ENCODE results near the gene ELF3. TPM values are rescaled to one million over a fixed set of nuclear protein-coding genes. Genes with fewer than 3 reads are reported as not detected.
"Not testable (repeated sequence)": the region's sequence is repeated elsewhere in the genome, so short reads cannot be mapped to it uniquely, and the experiment has no call there.

ELF3 gene
- total RNA-seq, 1 donor from 2014 or later = 74.1 TPM

DNA sequence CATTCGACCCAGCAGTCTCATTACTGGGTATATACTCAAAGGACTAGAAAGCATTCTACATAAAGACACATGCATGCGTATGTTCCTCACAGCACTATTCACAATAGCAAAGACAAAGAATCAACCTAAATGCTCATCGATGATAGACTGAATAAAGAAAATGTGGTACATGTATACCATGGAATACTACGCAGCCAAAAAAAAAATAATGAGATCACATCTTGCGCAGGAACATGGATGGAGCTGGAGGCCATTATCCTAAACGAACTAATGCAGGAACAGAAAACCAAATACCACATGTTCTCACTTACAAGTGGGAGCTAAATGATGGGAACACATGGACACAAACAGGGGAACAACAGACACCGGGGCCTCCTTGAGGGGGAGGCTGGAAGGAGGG lies 43.7 kb downstream of the ELF3 start:
- Histone ChIP-seq H3K36me3 (no peaks in the 10 kb centered on the region), H3K4me3 (no peak overlapping the region), H3K27me3 (ENCODE audit: low read depth) (no peaks in the 10 kb centered on the region), H3K9me3 (no peaks in the 10 kb centered on the region), H3K27ac (no peak overlapping the region), H3K4me1 (no peaks in the 10 kb centered on the region)
- DNase-seq (no peak), ATAC-seq (no peak)
- TF ChIP-seq, protein P1, sequence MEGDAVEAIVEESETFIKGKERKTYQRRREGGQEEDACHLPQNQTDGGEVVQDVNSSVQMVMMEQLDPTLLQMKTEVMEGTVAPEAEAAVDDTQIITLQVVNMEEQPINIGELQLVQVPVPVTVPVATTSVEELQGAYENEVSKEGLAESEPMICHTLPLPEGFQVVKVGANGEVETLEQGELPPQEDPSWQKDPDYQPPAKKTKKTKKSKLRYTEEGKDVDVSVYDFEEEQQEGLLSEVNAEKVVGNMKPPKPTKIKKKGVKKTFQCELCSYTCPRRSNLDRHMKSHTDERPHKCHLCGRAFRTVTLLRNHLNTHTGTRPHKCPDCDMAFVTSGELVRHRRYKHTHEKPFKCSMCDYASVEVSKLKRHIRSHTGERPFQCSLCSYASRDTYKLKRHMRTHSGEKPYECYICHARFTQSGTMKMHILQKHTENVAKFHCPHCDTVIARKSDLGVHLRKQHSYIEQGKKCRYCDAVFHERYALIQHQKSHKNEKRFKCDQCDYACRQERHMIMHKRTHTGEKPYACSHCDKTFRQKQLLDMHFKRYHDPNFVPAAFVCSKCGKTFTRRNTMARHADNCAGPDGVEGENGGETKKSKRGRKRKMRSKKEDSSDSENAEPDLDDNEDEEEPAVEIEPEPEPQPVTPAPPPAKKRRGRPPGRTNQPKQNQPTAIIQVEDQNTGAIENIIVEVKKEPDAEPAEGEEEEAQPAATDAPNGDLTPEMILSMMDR (IDR thresholded peaks at IDR 0.05) = no peak
- intact Hi-C loops (cut with DNase I) = no loop called here

DNA sequence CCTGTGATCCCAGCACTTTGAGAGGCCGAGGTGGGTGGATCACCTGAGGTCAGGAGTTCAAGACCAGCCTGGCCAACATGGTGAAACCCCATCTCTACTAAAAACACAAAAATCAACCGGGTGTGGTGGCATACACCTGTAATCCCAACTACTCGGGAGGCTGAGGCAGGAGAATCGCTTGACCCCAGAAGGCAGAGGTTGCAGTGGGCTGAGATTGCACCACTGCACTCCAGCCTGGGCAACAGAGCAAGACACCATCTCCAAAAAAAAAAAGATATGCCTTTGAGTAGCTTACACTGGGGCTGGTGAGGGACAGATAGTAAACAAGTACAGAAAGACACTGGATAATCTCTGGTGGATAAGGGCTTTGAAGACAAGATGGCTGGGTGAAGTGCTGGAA lies 44.3 kb downstream of the ELF3 start:
- intact Hi-C loops (cut with DNase I); DNase-seq: not testable (repeated sequence)

DNA sequence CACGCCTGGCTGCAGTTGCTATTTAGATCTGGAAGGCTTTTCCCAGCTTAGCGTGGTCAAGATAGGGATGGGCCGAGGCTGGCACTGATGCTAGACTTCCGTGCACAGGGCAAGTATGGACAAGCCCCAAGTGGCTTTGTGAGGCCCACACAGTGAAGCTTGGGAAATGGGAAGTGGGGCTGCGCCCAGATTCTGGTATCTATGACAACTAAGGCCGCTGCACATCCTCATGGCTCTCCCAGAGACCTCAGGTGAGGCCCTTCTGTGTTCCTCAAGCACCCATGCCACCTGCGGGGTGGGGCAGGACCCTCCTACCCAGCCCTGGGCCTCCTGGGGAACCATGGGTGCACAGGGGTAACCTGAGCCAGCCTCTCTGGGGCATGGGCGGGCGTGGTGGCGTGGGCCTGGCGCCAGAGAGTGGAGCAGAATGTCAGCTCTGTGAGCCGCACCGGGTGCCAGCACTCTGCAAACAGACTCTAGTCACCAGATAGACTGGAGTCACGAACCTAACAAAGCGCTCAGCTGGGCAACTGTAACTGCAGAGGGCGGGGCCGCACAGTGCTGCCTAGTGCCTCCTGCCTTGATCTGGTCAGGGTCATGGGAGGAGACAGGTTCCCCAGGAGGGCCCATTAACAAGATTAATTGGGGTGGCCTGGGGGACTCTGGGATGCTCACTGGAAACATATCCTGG lies 46.4 kb downstream of the ELF3 start:
- Histone ChIP-seq H3K4me3 (no peak overlapping the region), H3K9me3 (no peaks in the 10 kb centered on the region), H3K4me1 (no peaks in the 10 kb centered on the region), H3K36me3 (no peaks in the 10 kb centered on the region), H3K27me3 (ENCODE audit: low read depth) (no peaks in the 10 kb centered on the region), H3K27ac (peak overlapping the region; percentile 31)
- TF ChIP-seq, protein P1 (IDR thresholded peaks at IDR 0.05) = no peak
- intact Hi-C loops (cut with DNase I) = no loop called here
- ATAC-seq (peak; percentile 89 to 91), DNase-seq (peak; percentile 83)

More for the DNA sequence above, 44.3 kb downstream of the ELF3 start:
- not testable (repeated sequence) for H3K36me3 ChIP-seq; H3K27me3 ChIP-seq (ENCODE audit: low read depth); H3K9me3 ChIP-seq; H3K4me3 ChIP-seq; H3K4me1 ChIP-seq; ATAC-seq; H3K27ac ChIP-seq

DNA sequence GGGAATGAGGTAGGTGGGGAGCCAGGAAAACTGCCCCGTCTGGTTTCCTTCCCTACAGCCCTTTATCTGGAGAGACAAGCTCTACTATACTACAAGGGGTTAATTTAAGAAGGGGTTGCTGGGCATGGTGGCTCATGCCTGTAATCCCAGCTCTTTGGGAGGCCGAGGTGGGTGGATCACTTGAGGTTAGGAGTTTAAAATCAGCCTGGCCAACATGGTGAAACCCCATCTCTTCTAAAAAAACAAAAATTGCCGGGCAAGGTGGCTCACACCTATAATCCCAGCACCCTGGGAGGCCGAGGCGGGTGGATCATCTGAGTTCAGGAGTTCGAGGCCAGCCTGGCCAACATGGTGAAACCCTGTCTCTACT lies 46.9 kb downstream of the ELF3 start:
- H3K36me3 ChIP-seq; intact Hi-C loops (cut with DNase I); H3K4me3 ChIP-seq; H3K9me3 ChIP-seq; DNase-seq; ATAC-seq; H3K4me1 ChIP-seq; H3K27me3 ChIP-seq (ENCODE audit: low read depth): not testable (repeated sequence)
- peak overlapping the region; percentile 31 for H3K27ac ChIP-seq

DNA sequence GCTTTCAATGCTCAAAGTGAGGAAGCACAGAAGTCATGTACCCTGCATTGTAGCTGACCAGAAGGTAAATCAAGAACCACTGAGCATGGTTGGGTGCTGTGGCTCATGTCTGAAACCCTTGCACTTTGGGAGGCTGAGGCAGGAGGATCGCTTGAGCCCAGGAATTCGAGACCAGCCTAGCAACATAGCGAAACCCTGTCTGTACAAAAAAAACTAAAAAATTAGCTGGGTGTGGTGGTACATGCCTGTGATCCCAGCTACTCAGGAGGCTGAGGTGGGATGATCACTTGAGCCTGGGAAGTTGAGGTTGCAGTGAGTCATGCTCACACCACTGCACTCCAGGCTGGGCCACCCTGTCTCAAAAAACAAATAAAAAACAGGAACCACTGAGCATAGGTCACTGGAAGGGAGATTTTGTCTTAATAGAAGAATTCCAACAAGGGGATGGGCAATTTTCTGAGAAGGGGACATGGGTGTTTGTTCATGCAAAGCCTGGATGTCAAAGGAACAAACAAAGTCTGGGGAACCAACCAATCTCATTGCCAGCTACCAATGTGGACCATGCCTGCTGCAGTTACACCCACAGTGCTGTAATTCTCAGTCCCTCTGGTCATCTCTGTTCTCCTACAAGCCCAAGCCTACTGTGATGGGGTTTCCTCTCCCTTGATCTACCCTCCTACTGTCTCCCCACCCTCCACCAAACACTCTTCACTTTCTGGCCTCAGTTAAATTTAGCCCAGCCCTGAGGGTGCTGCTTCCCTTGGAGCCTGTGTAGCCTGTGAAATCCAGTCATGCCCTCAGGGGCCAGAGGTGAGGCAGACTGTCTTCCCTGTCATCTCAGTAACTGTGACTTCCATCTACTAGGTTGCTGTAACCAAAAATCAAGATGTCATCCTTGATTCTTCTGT lies 47.9 kb downstream of the ELF3 start:
- intact Hi-C loops (cut with DNase I) = no loop called here
- TF ChIP-seq, protein P1 (IDR thresholded peaks at IDR 0.05) = no peak
- H3K4me1 ChIP-seq = no peaks in the 10 kb centered on the region
- DNase-seq (no peak), ATAC-seq (peak; percentile 59 to 77)
- H3K27ac ChIP-seq = no peak overlapping the region
- H3K4me3 ChIP-seq = no peak overlapping the region
- no peaks in the 10 kb centered on the region for H3K9me3 ChIP-seq
- no peaks in the 10 kb centered on the region for H3K36me3 ChIP-seq
- H3K27me3 ChIP-seq (ENCODE audit: low read depth) = no peaks in the 10 kb centered on the region

DNA sequence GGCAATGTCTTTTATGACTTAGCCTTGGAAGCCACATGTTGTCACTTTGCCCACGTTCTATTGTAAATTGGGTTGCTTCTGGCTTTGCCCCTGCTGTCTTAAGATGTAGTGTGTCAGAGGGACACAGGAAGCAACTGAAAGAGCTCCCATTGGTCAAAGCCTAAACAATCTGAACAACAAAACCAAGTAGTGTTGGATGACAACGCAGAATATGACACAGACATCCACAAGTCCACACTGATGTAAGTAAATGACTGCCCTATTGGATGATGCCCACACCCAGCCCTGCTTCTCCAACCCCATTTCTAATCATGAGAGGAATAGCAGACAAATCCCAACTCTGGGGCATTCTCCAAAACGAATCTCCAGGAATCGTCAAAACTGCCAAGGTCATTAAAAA lies 50.7 kb downstream of the ELF3 start:
- no peak for ATAC-seq
- no peak overlapping the region for H3K4me3 ChIP-seq
- no peaks in the 10 kb centered on the region for H3K9me3 ChIP-seq
- intact Hi-C loops (cut with DNase I) = no loop called here
- no peak overlapping the region for H3K27ac ChIP-seq
- no peaks in the 10 kb centered on the region for H3K36me3 ChIP-seq
- DNase-seq = no peak
- TF ChIP-seq, protein P1 (IDR thresholded peaks at IDR 0.05) = no peak
- H3K4me1 ChIP-seq = no peaks in the 10 kb centered on the region
- H3K27me3 ChIP-seq (ENCODE audit: low read depth) = no peaks in the 10 kb centered on the region

DNA sequence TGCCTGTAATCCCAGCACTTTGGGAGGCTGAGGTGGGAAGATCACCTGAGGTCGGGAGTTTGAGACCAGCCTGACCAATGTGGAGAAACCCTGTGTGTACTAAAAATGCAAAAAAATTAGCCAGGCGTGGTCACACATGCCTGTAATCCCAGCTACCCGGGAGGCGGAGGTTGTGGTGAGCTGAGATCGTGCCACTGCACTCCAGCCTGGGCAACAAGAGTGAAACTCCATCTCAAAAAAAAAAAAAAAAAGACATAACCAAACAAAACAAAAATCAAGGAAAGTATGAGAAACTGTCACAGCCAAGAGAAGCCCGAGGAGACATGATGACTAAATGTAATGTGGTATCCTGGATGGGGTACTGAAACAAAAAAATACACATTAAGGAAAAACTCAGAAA lies 51.4 kb downstream of the ELF3 start:
- intact Hi-C loops (cut with DNase I); H3K4me1 ChIP-seq: not testable (repeated sequence)

DNA sequence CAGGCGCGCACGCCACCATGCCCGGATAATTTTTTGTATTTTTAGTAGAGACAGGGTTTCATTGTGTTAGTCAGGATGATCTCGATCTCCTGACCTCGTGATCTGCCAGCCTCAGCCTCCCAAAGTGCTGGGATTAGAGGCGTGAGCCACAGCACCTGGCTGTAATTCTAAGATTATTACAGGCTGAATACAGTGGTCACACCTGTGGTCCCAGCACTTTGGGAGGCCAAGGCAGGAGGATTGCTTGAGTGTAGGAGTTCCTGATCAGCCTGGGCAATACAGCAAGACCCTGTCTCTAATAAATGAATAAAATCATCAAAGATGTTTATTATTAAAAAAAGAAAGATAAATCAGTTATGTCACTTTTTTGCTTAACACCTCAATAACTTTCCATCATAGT lies 52.2 kb downstream of the ELF3 start:
- H3K9me3 ChIP-seq; H3K36me3 ChIP-seq; H3K4me3 ChIP-seq; H3K4me1 ChIP-seq; H3K27me3 ChIP-seq (ENCODE audit: low read depth); DNase-seq; intact Hi-C loops (cut with DNase I); H3K27ac ChIP-seq; ATAC-seq: not testable (repeated sequence)

More for the DNA sequence above, 51.4 kb downstream of the ELF3 start:
- H3K36me3 ChIP-seq; H3K27me3 ChIP-seq (ENCODE audit: low read depth); H3K9me3 ChIP-seq; H3K4me3 ChIP-seq; ATAC-seq; DNase-seq; H3K27ac ChIP-seq: not testable (repeated sequence)

All from lower lobe of right lung (tissue), 2 donors.